ENCODE data around the gene BPIFB4.
"Not testable (repeated sequence)": the region's sequence is repeated elsewhere in the genome, so short reads cannot be mapped to it uniquely, and the experiment has no call there.

The BPIFB4 gene

GRCh38 chr20:33079259-33079658 is at the start of gene BPIFB4:
Gene BPIFB4, plus strand, starts transcription at chr20:33079643. Its CDS starts 1,884 bp downstream, at chr20:33081527.
- DNase-seq (ENCODE audit: low spot score), result peak; percentile 76

DNA sequence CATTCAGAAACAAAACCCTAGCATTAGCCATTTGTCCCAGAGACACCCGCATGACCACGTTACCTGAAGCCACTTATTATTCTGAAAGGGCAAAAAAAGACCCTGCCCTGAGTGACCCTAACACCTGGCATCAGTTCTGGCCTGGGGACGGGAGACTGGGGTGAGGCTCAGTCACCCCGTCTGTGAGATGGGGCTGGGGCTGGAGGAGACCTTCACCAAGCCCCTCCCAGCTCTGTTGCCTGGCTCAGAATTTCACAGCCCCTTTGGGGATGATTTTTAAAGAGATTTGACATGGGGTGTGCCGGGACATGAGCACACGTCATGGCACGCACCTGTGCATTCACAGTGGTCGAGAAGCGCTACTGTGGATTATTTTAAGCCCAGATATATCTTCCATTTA is 49.4 kb upstream of the BPIFB4 start:
- DNase-seq (ENCODE audit: low spot score), result no peak

- no peak for DNase-seq (ENCODE audit: low spot score)
Observed at GRCh38 chr20:33030569-33030968, 48.9 kb upstream of the BPIFB4 start.

GRCh38 chr20:33031531-33031930 is 47.9 kb upstream of the BPIFB4 start, which contains the start of gene BPIFB6:
Gene BPIFB6, plus strand, starts transcription at chr20:33031648. Its CDS starts 0 bp downstream, at chr20:33031648.
- DNase-seq (ENCODE audit: low spot score), result no peak

DNA sequence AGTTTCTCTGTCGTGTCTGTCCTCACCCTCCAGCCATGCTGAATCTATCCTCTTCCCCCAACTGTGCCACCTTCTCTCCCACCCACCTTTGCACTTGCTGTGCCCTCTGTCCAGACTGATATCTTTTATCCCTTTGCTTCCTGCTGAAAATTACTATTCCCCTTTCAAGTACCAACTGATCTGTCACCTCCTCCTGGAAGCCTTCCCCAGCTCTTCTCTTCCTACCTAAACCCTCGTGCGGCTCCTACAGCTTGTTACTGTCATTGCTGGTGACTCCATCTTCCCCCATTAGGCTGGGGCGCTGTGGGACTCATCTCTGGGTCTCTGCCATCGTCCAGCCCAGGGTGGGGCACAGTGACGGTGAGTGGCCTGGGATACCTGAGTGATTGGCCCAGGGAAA is 46.9 kb upstream of the BPIFB4 start:
- DNase-seq (ENCODE audit: low spot score), result no peak

GRCh38 chr20:33033381-33033780 is 46.1 kb upstream of the BPIFB4 start:
- DNase-seq (ENCODE audit: low spot score), result no peak

- DNase-seq (ENCODE audit: low spot score), result no peak
Observed at GRCh38 chr20:33034115-33034514, 45.3 kb upstream of the BPIFB4 start.

DNA sequence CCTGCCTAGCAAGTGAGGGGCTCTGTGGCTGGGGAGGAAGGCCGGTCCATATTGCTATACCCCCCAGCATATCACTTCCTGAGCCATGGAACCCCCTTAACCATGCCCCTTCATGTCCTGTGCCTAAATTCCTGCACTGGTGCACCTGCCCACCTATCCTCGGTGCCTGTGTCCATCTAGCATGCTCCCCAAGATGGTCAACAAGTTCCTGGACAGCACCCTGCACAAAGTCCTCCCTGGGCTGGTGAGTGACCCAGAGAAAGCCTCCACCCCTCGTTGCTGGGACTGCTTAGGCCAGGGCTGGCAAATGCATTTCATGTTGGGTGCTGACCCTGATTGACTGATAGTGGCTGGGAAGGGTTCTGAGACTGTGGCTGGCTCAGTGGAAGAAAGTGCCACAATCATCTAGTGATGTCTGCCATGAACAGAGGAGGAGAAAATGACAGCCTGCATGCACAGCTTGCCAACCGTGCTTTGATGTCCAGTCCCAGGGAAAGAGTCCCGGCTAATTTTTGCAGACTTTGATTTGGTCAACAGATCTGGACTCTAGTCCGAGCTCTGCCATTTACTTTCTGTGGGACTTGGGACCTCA is 44.4 kb upstream of the BPIFB4 start:
- DNase-seq (ENCODE audit: low spot score), result no peak

DNA sequence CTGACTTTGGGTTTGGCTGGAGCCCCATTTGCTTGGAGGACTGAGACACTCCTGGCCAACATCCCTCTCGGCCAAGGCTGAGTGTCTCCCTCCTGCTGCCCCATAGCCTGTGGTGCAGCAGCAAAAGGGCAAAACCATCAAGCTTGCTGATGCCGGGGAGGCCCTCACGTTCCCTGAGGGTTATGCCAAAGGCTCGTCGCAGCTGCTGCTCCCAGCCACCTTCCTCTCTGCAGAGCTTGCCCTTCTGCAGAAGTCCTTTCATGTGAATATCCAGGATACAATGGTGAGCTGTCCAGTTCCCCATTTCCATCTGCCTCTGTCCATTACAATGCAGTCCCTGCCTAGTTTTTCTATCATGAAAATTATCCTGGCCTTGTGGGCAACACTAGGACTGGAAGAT is 42.0 kb upstream of the BPIFB4 start:
- DNase-seq (ENCODE audit: low spot score), result no peak

DNA sequence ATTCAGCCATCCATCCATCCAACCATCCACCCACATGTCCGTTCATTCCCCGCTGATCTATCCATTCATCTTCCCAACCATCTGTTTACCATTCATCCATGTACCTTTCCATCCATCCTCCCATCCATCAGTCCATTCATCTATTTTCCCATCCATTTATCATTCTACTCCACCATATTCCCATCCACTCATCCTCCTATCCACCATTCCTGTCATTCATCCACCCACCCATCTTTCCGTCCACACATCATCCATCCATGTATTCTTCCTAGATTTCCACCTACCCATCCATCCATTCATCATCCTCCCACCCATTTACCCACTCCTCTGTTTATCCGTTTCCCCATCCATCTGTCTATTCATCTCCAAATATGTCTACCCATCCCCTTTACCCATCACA is 41.2 kb upstream of the BPIFB4 start:
- DNase-seq (ENCODE audit: low spot score), result no peak

DNA sequence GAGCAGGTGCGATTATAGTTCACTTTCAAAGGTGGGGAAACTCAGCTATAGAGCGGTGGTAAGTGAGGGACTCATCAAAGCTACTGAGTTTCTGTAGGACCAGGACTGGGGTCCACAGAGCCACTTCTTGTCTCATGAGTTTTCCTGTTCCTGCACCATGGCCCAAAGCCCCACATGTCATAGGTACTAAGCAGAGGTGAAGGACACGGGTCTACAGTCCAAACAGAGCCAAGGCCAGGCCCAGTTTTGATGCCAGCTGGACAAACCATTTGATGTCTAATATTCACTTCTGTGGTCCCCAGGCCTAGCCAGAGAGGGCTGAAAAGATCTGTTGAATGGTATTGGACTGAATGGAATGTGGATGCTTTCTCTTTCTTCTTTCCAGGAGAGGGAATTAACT is 37.0 kb upstream of the BPIFB4 start:
- no peak for DNase-seq (ENCODE audit: low spot score)

DNA sequence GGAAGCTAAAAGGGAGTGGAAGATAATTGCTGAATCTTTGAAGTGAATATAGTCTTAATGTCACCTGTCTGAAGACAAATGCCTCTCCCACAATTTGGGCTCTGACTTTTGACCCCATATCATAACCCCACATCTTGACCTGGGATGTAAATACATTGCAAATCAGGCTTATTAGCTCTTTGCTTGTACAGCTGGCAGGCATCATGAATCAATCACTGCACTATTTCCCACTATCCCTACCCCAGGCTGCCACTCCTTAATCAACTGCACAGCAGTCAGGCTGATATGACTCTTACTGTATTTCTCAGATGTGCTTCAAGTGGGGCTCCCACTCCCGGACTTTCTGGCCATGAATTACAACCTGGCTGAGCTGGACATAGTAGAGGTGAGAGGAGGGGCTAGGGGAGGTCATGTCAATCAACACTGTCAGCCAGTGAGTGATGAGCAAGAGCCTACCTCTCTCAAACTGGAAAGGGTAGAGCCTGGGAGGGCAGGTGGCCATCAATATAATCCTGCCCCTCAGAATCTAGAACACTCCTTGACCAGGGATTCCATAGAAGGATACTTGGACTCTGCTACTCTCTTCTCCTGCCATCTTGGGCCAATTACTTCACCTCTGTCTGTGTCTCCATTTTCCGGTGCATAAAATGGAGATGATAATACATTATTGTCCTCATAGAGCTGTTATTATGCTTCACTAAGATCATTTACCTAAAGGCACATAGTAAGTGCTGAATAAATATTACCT is 36.3 kb upstream of the BPIFB4 start:
- no peak for DNase-seq (ENCODE audit: low spot score)

- no peak for DNase-seq (ENCODE audit: low spot score)
Observed at GRCh38 chr20:33043731-33044181, 35.7 kb upstream of the BPIFB4 start.

- not testable (repeated sequence) for DNase-seq (ENCODE audit: low spot score)
Observed at GRCh38 chr20:33045129-33045721, 34.2 kb upstream of the BPIFB4 start.

DNA sequence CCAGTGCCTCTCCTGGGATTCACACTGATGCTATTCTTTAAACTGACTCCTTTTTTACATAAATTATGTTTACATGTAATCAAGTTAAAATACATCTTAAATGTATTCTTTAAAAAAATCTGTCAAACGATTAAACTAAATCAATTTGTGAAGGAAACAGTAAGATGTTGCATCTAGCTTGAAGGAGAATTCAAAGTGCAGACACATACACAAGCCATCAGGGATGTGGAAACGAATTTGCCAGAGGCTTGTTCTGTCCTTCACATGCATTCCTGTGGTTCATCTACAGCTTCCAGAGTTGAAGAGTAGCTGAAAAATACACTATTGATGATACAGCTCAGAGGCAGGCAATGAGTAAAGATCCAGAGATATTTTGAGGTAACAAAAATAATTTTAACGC is 33.0 kb upstream of the BPIFB4 start:
- DNase-seq (ENCODE audit: low spot score), result no peak

- DNase-seq (ENCODE audit: low spot score), result no peak
Observed at GRCh38 chr20:33051333-33051732, 28.1 kb upstream of the BPIFB4 start.

- no peak for DNase-seq (ENCODE audit: low spot score)
Observed at GRCh38 chr20:33053291-33054106, 25.9 kb upstream of the BPIFB4 start, which contains the start of gene BPIFB3. Gene BPIFB3, plus strand, starts transcription at chr20:33053903. Its CDS starts 1,533 bp downstream, at chr20:33055436.

DNA sequence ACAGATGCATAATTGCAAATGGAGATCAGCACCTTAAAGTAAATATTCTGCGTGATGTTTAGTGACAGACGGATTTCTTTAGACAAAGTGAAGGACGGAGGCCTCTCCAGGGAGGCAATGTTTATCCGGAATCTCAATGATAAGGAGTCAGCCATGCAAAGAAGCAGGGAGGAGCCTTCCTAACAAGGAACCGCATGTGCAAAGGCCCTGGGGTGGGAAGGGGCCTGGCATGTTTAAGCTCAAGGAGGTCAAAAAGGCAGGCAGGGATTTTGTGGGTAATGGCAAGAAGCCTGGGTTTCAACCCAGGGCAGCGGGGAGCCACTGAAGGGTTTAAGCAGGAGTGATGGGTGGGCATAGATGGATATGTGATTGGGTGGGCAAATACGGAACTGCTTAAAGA is 25.1 kb upstream of the BPIFB4 start:
- DNase-seq (ENCODE audit: low spot score), result no peak

- no peak for DNase-seq (ENCODE audit: low spot score)
Observed at GRCh38 chr20:33054791-33055190, 24.7 kb upstream of the BPIFB4 start.

GRCh38 chr20:33059136-33059535 is 20.3 kb upstream of the BPIFB4 start:
- DNase-seq (ENCODE audit: low spot score), result no peak

GRCh38 chr20:33059741-33060390 is 19.6 kb upstream of the BPIFB4 start:
- no peak for DNase-seq (ENCODE audit: low spot score)

- no peak for DNase-seq (ENCODE audit: low spot score)
Observed at GRCh38 chr20:33061658-33062028, 17.8 kb upstream of the BPIFB4 start.
